Measurements from ENCODE around the gene CCDC110.

CCDC110 gene

DNA sequence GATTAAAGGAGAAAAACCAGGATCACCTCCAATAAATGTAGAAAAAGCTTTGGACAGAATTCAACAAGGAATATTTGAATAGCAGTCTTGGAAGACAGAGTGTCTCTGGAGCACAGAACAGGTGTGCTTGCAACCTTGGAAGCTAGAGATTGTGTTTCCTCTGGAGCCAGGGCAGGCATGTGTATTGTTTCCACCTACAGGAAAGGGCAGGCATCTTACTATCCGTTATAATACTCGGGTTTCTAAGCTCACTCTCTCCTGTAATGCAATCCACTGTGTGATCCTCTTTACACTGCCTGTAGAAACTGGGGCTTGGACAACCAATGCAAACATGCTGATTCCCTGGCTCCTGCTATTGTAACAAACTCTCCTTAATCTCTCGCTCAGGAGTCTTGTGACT is 14.4 kb downstream of the CCDC110 start:
- Histone ChIP-seq H3K36me3 (ENCODE audit: control insufficient read depth in 1 of 2, insufficient read depth in 2 of 2, low read depth in 1 of 2, low read length in 2 of 2) (peaks cover 0 to 11% of the 10 kb centered on the region in 2 experiments), H2BK15ac (ENCODE audit: low read depth, poor library complexity, severe bottlenecking) (no peak overlapping the region), H2AFZ (ENCODE audit: low read depth, low read length) (no peak overlapping the region), H3K4me1 (ENCODE audit: control insufficient read depth, insufficient read depth, low read depth, low read length) (no peaks in the 10 kb centered on the region), H2BK5ac (ENCODE audit: low read depth, low read length, poor library complexity, severe bottlenecking) (no peak overlapping the region), H4K91ac (ENCODE audit: low read length) (no peak overlapping the region), H3K9me3 (ENCODE audit: control insufficient read depth, low read length) (no peaks in the 10 kb centered on the region), H2AK5ac (ENCODE audit: low read length, severe bottlenecking) (no peak overlapping the region), H3K4me3 (ENCODE audit: insufficient read depth in 1 of 2, low read depth in 1 of 2, low read length in 2 of 2) (no peak overlapping the region), H3K23ac (ENCODE audit: low read length in 2 of 2) (no peak overlapping the region), H3K4ac (ENCODE audit: low read depth in 1 of 2, low read length in 2 of 2) (no peak overlapping the region), H3K9ac (ENCODE audit: low read length) (no peak overlapping the region), H2BK12ac (ENCODE audit: low read length in 2 of 2) (no peak overlapping the region), H3K14ac (ENCODE audit: low read length in 2 of 2) (no peak overlapping the region), H3K27ac (ENCODE audit: low read length, poor library complexity, severe bottlenecking) (no peak overlapping the region), H4K8ac (ENCODE audit: low read length) (no peak overlapping the region), H3K18ac (ENCODE audit: low read depth in 1 of 2, low read length in 2 of 2) (no peak overlapping the region), H2BK120ac (ENCODE audit: low read depth, low read length) (no peak overlapping the region), H3K79me1 (replicated peaks; ENCODE audit: low read length, poor library complexity, severe bottlenecking) (no peaks in the 10 kb centered on the region), H3K4me2 (ENCODE audit: low read length, poor library complexity, severe bottlenecking) (no peak overlapping the region), H3K27me3 (ENCODE audit: control insufficient read depth in 1 of 2, insufficient read depth in 1 of 2, low read length in 2 of 2) (peaks cover 0 to 3% of the 10 kb centered on the region in 2 experiments)
- 43% methylated on average over 3 of the region's 3 CpGs for WGBS
- no peak for DNase-seq

DNA sequence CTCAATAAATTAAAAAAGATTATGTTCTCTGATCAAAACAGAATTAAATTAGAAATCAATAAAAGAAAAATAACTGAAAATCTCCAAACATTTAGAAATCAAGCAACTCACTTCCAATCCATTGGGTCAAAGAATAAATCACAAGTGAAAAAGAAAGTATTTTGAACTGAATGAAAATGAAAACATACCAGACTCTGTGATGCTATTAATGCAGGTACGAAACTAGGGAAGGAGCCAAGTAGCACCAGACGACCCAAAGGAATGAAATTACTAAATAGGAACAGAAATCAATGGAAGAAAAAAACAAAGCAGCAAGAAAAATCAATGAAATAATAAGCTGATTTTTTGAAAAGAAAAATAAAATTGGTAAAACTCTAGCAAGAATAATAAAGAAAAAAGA is 15.4 kb downstream of the CCDC110 start:
- no peak overlapping the region for H2BK15ac ChIP-seq (ENCODE audit: low read depth, poor library complexity, severe bottlenecking)
- no peak overlapping the region for H3K27ac ChIP-seq (ENCODE audit: low read length, poor library complexity, severe bottlenecking)
- no peak overlapping the region for H2BK120ac ChIP-seq (ENCODE audit: low read depth, low read length)
- H3K4me3 ChIP-seq (ENCODE audit: insufficient read depth in 1 of 2, low read depth in 1 of 2, low read length in 2 of 2) = no peak overlapping the region
- H2BK5ac ChIP-seq (ENCODE audit: low read depth, low read length, poor library complexity, severe bottlenecking) = no peak overlapping the region
- no peak overlapping the region for H2AK5ac ChIP-seq (ENCODE audit: low read length, severe bottlenecking)
- H3K9ac ChIP-seq (ENCODE audit: low read length) = no peak overlapping the region
- no peaks in the 10 kb centered on the region for H3K79me1 ChIP-seq (replicated peaks; ENCODE audit: low read length, poor library complexity, severe bottlenecking)
- H3K36me3 ChIP-seq (ENCODE audit: control insufficient read depth in 1 of 2, insufficient read depth in 2 of 2, low read depth in 1 of 2, low read length in 2 of 2) = peaks cover 0 to 11% of the 10 kb centered on the region in 2 experiments
- no peak overlapping the region for H4K91ac ChIP-seq (ENCODE audit: low read length)
- H3K18ac ChIP-seq (ENCODE audit: low read depth in 1 of 2, low read length in 2 of 2) = no peak overlapping the region
- no peak for DNase-seq
- H3K4me1 ChIP-seq (ENCODE audit: control insufficient read depth, insufficient read depth, low read depth, low read length) = no peaks in the 10 kb centered on the region
- H2AFZ ChIP-seq (ENCODE audit: low read depth, low read length) = no peak overlapping the region
- no peak overlapping the region for H2BK12ac ChIP-seq (ENCODE audit: low read length in 2 of 2)
- H3K4ac ChIP-seq (ENCODE audit: low read depth in 1 of 2, low read length in 2 of 2) = no peak overlapping the region
- no peak overlapping the region for H3K4me2 ChIP-seq (ENCODE audit: low read length, poor library complexity, severe bottlenecking)
- H3K27me3 ChIP-seq (ENCODE audit: control insufficient read depth in 1 of 2, insufficient read depth in 1 of 2, low read length in 2 of 2) = no peaks in the 10 kb centered on the region
- no peak overlapping the region for H3K23ac ChIP-seq (ENCODE audit: low read length in 2 of 2)
- no peaks in the 10 kb centered on the region for H3K9me3 ChIP-seq (ENCODE audit: control insufficient read depth, low read length)
- no peak overlapping the region for H4K8ac ChIP-seq (ENCODE audit: low read length)
- WGBS = 100% methylated on average over 1 of the region's 2 CpGs
- H3K14ac ChIP-seq (ENCODE audit: low read length in 2 of 2) = no peak overlapping the region

DNA sequence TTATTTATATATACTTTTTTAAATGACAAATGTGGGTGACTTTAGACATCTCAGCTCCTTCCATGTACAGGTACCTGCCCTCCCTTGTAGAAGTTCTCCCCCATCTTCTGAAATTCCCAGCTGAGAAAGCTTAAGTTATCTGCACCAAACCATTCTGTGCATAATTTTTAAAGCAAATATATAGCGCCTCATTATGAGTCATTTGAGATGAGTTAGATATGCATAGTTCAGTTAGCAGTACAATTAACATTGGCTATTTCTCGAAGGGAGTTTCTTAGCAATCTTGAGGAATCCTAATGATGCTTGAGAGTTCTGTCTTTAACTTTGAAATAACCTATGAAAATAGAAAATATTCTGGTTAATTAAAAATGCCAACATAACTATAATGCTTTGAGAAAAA is 26.3 kb downstream of the CCDC110 start:
- DNase-seq = no peak
- 100% methylated on average over 1 of the region's 2 CpGs for WGBS

DNA sequence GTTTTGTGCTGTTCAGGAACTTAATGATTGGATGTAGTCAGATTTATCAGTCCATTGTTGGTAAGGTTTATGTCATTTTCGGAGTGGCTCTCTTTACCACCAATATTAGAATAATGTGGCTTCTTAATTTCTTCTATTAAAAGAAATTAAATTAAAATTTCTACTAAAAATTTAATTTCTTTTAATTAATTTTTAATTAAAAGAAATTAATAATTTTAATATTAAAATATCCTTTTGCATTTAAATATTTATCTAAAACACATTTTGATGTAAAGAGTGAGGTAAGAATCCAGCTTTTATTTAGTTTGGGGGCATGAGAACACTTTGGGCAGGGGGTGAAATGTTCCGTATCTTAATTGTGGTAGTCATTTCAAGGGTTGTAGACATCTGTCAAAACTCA is 30.1 kb downstream of the CCDC110 start:
- Histone ChIP-seq H3K4ac (ENCODE audit: low read depth in 1 of 2, low read length in 2 of 2) (no peak overlapping the region), H3K18ac (ENCODE audit: low read depth in 1 of 2, low read length in 2 of 2) (no peak overlapping the region), H3K79me1 (replicated peaks; ENCODE audit: low read length, poor library complexity, severe bottlenecking) (no peaks in the 10 kb centered on the region), H3K27ac (ENCODE audit: low read length, poor library complexity, severe bottlenecking) (no peak overlapping the region), H2AK5ac (ENCODE audit: low read length, severe bottlenecking) (no peak overlapping the region), H3K4me2 (ENCODE audit: low read length, poor library complexity, severe bottlenecking) (no peak overlapping the region), H2BK15ac (ENCODE audit: low read depth, poor library complexity, severe bottlenecking) (no peak overlapping the region), H3K14ac (ENCODE audit: low read length in 2 of 2) (no peak overlapping the region), H2AFZ (ENCODE audit: low read depth, low read length) (no peak overlapping the region), H4K8ac (ENCODE audit: low read length) (no peak overlapping the region), H3K4me3 (ENCODE audit: insufficient read depth in 1 of 2, low read depth in 1 of 2, low read length in 2 of 2) (no peak overlapping the region), H3K4me1 (ENCODE audit: control insufficient read depth, insufficient read depth, low read depth, low read length) (no peaks in the 10 kb centered on the region), H4K91ac (ENCODE audit: low read length) (no peak overlapping the region), H2BK5ac (ENCODE audit: low read depth, low read length, poor library complexity, severe bottlenecking) (no peak overlapping the region), H3K36me3 (ENCODE audit: control insufficient read depth in 1 of 2, insufficient read depth in 2 of 2, low read depth in 1 of 2, low read length in 2 of 2) (no peaks in the 10 kb centered on the region), H3K9me3 (ENCODE audit: control insufficient read depth, low read length) (no peaks in the 10 kb centered on the region), H3K27me3 (ENCODE audit: control insufficient read depth in 1 of 2, insufficient read depth in 1 of 2, low read length in 2 of 2) (no peaks in the 10 kb centered on the region), H2BK12ac (ENCODE audit: low read length in 2 of 2) (no peak overlapping the region), H3K23ac (ENCODE audit: low read length in 2 of 2) (no peak overlapping the region), H3K9ac (ENCODE audit: low read length) (no peak overlapping the region), H2BK120ac (ENCODE audit: low read depth, low read length) (no peak overlapping the region)
- no peak for DNase-seq
- 100% methylated on average over 1 of the region's 2 CpGs for WGBS

More for the DNA sequence above, 26.3 kb downstream of the CCDC110 start:
- Histone ChIP-seq H4K91ac (ENCODE audit: low read length) (no peak overlapping the region), H2AFZ (ENCODE audit: low read depth, low read length) (no peak overlapping the region), H3K14ac (ENCODE audit: low read length in 2 of 2) (no peak overlapping the region), H2BK15ac (ENCODE audit: low read depth, poor library complexity, severe bottlenecking) (no peak overlapping the region), H3K36me3 (ENCODE audit: control insufficient read depth in 1 of 2, insufficient read depth in 2 of 2, low read depth in 1 of 2, low read length in 2 of 2) (no peaks in the 10 kb centered on the region), H3K27me3 (ENCODE audit: control insufficient read depth in 1 of 2, insufficient read depth in 1 of 2, low read length in 2 of 2) (no peaks in the 10 kb centered on the region), H3K4me2 (ENCODE audit: low read length, poor library complexity, severe bottlenecking) (no peak overlapping the region), H4K8ac (ENCODE audit: low read length) (no peak overlapping the region), H3K9ac (ENCODE audit: low read length) (no peak overlapping the region), H3K18ac (ENCODE audit: low read depth in 1 of 2, low read length in 2 of 2) (no peak overlapping the region), H3K79me1 (replicated peaks; ENCODE audit: low read length, poor library complexity, severe bottlenecking) (no peaks in the 10 kb centered on the region), H2BK5ac (ENCODE audit: low read depth, low read length, poor library complexity, severe bottlenecking) (no peak overlapping the region), H2BK12ac (ENCODE audit: low read length in 2 of 2) (no peak overlapping the region), H2BK120ac (ENCODE audit: low read depth, low read length) (no peak overlapping the region), H3K4me1 (ENCODE audit: control insufficient read depth, insufficient read depth, low read depth, low read length) (no peaks in the 10 kb centered on the region), H3K27ac (ENCODE audit: low read length, poor library complexity, severe bottlenecking) (no peak overlapping the region), H3K9me3 (ENCODE audit: control insufficient read depth, low read length) (no peaks in the 10 kb centered on the region), H3K23ac (ENCODE audit: low read length in 2 of 2) (no peak overlapping the region), H3K4ac (ENCODE audit: low read depth in 1 of 2, low read length in 2 of 2) (no peak overlapping the region), H2AK5ac (ENCODE audit: low read length, severe bottlenecking) (no peak overlapping the region), H3K4me3 (ENCODE audit: insufficient read depth in 1 of 2, low read depth in 1 of 2, low read length in 2 of 2) (no peak overlapping the region)
